ENCODE data around the gene PCGF2.

PCGF2 gene

GRCh38 chr17:38751808-38752307, 3.7 kb upstream of the PCGF2 start:
- peak; percentile 47 to 91 (median 78) for DNase-seq (ENCODE audit: low read depth in 3 of 3, low spot score in 1 of 3)

- no peak for DNase-seq (ENCODE audit: low read depth in 3 of 3, low spot score in 1 of 3)
These were observed 3.1 kb upstream of the PCGF2 start for GRCh38 chr17:38751144-38751807.

- DNase-seq (ENCODE audit: low read depth in 3 of 3, low spot score in 1 of 3), result no peak
These were observed 2.4 kb upstream of the PCGF2 start for GRCh38 chr17:38750312-38751121.

- DNase-seq (ENCODE audit: low read depth in 3 of 3, low spot score in 1 of 3), result no peak
These were observed 1.8 kb upstream of the PCGF2 start for GRCh38 chr17:38750044-38750311.

DNA sequence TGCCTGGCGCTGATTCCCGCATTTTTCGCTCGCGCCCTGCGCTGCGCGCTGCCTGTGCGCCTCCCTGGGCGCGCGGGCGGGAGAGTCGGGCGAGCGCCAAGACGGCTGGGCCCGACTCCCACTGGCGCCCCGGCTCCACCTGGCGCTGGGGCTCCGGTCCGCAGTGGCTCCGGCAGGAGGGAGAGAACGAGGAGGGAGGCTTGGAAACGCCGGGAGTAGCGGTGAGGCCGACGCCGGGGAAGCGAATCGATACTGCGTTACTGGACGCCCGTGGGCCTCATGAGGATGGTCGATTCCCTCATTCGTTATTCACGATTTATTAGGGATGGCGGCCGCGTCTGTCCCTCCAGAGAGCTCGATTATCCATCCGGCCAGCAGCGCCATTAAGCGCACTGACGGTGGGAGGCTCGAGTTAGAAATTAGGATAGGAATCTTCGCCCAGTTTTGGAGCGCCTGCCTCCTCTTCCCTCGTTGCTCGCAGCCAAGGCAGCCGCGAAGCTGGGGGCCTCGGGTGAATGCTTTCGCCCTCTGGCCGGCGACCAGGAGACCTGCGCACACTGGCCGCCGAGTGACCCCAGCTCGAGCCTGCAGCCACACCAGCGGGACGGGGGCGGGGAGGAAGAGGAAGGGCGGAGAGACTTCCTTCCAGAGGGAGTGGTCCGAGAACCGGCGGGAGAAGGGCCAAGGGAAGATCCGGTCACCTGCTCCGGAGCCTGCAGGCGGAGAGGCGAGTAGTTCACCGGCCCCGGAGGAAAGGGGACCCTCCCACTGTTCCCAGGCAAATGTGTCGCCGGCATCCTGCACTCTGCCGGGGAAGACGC, 1.3 kb upstream of the PCGF2 start:
- DNase-seq (ENCODE audit: low read depth in 3 of 3, low spot score in 1 of 3), result no peak

DNA sequence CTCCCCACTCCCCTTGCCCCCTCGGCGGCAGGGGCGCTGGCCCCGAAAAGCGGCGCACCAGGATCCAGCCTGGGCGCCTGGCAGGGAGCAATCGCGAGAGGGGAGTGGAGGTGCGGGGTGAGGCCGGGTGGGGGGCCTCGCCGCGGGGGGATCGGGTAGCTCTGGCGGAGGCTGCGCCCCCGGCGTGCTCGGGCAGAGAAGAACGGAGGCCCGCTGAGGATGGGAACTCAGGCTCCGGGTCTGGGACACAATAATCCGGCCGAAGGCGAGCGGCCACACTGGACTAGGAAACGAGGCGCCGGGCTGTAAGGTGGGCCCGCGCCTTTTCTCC, 721 bp upstream of the PCGF2 start:
- no peak for DNase-seq (ENCODE audit: low read depth in 3 of 3, low spot score in 1 of 3)

DNA sequence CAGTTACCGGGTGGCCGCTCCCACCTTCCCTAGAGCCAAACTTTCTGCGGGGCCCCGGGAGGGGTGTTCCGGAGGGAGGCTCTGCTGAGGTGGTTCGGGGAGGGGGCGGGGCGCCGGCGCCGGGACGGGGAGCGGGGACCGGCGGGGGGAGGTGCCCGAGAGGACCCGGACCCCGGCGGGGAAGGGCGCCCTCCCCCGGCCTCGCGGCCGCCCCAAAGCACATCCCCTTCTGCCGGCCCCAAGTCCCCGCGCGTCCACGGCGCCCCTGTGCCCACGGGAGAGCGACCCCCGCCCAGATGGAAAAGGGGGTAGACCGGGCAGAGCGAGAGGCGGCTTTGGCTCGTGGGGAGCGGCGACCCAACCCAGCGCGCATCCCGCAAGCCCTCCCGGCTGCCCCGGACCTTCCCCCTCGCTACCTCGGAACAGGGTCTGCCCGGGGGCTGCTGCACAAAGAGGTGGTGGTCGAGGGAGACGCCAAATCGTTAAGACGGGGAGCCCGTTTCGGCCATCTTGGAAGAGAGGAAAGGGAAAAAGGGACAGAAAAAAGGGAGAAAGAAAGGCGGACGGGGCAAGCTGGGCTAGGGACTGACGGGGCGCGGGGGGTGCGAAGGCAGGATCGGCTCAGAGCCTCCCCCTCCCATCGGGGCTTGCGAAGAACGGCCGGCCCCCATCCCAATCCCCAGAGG, 530 bp downstream of the PCGF2 start:
- no peak for DNase-seq (ENCODE audit: low read depth in 3 of 3, low spot score in 1 of 3)

DNA sequence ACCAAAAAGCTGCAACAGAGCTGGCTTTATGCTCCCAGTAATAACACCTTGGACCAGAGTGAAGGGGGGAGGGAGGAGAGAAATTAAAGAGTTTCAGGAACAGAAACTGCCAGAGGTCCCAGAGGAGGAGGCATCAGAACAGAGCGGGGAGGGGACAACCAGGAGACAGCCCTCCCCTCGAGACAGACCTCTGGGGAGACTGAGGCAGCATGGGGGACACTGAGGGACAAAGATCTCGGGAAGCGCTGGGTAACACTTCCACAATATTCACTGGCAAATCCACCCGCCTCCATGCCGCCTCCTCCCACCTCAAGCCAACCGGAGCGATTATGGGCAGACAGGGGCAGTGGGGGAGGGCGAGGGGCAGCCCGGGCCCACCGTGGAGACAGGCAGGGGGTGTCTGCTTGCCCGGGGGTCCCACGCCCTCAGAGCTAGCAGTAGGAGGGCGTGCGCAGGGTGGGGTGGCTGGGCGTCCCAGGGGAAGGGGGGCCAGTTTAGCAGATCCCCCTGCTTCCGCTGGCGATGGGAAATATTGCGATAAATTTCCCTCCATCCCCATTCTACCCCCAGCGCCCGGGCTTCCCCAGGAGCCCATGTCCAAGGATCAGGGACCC, 1.2 kb downstream of the PCGF2 start:
- no peak for DNase-seq (ENCODE audit: low read depth in 3 of 3, low spot score in 1 of 3)

DNA sequence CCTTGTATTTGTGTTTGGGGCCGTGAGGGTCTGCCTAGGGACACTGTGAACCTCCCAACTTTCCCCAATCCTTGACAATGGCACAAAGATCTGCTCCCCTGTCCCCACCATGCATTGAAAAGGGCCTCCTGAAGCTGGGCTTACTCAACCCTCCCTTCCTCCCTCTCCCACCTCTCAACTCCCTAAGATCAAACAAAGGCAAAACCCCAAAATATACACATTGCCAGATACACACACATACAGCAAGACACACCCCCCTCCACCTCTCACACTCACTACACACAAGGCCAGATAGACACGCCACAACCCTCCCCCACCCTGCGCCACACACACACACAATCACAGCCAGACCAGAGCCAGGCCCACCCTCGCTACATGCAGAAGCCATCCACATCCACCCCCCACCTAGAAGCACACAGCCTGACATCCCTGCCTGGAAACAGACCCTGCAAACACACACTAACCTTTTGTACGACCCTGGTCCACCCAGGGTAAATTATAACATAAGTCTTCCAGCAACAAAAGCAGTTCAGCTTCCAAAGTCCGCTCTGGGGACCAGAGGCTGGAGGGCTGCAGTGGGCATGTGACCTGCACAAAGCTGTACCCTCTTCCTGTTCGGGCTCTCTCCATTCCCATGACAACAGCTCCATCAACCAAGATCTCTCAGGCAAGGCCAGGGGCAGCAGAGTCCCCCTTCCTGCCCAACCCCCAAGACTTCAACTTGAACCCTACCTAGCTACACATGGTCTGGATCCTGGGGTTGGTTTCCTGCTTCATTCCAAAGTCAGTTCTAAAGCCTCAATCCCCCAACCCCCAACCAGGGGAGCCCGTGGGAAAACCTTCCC, 1.9 kb downstream of the PCGF2 start:
- DNase-seq (ENCODE audit: low read depth in 3 of 3, low spot score in 1 of 3), result no peak

DNA sequence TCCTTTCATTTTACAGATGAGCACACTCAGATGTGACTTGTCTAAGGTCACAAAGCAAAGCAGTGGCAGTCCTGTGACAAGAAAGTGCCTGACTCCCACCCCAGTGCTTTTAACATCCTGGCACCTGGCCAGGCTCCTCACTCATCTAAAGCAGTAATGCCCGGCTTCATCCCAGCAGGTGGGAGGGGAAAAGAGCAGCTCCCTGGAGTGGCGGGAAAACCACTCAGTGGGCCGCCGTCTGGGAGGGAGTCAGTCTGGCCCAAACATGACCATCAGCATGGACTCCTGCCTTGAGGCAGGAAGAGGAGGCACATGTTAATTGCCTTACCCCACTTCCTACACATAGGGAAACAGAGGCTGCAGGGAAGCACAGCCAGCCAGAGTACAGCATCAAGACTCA, 2.6 kb downstream of the PCGF2 start:
- DNase-seq (ENCODE audit: low read depth in 3 of 3, low spot score in 1 of 3), result no peak

DNA sequence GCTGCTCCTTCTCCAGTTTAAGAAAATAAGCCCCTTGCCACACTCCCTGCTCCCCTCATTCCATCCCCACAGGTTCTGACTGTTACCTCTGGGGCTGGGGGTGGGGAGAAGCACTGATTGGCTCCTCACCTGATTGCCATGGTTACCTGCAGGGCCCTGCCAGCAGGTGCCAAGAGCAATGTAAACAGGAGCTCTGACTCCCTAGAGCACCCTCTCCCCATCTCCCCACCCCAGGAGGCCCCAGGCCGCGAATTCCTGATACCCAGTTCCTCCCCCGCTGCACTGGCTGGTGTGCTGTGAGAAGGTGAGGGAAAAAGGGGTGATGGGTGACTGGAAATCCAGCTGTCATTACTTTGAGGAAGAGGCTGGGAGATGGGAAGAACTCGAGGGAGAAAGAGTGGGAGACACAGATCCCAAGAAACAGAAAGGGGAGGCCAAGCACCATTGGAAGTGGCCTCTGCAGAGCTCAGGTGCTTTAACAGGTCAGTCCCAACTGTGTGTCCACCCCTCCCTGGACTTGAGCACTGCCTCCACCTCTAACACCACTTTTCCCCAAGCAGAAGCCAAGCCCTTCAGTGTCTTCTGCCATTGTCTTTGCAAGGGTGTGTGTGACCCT, 4.5 kb downstream of the PCGF2 start:
- DNase-seq (ENCODE audit: low read depth in 3 of 3, low spot score in 1 of 3), result no peak

- no peak for DNase-seq (ENCODE audit: low read depth in 3 of 3, low spot score in 1 of 3)
These were observed 5.5 kb downstream of the PCGF2 start for GRCh38 chr17:38742411-38743308.

DNA sequence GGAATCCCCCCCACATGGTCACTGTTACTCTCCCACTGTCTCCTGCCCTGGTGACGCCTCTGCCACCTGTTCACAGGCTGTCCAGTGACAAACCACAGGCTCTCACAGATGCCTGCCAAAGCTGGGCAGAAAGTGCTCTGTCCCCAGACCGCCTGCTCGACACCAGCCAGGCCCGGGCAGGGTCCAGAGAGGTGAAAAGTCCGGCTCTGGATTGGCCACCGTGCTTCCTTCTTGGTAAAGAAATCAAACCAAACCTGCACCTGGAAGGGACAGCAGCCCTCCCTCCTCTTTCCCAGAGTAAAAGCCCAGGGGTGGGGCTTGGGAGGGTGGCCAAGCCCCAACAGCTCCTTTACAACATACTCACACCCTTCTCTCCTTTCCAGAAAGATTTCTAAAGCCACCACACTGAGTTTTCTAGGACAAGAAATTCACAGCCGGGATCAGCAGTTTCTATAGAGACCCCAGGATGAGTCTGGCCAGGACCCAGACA, 6.2 kb downstream of the PCGF2 start:
- no peak for DNase-seq (ENCODE audit: low read depth in 3 of 3, low spot score in 1 of 3)

DNA sequence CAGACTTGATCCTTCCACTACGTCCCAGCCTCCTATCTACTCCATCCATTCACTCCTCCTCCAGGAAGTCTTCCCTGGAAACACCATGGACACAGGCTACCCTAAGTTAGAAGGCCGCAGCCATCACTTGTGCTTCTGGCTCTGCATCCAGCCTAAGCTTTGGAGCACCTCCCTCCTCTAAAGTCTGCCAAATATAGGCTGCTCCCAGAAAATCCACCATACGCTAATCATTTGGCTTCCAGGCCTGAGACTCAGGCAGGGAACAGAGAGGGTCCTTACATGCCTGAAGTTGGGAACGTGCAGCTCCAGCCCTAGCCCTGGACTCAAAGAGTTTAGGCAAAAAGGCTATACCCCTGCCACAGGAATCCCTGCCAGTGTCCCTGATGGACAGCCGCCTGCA, 6.7 kb downstream of the PCGF2 start:
- no peak for DNase-seq (ENCODE audit: low read depth in 3 of 3, low spot score in 1 of 3)

GRCh38 chr17:38740806-38741205, 7.3 kb downstream of the PCGF2 start:
- DNase-seq (ENCODE audit: low read depth in 3 of 3, low spot score in 1 of 3), result no peak

GRCh38 chr17:38740044-38740443, 8.1 kb downstream of the PCGF2 start:
- DNase-seq (ENCODE audit: low read depth in 3 of 3, low spot score in 1 of 3), result no peak

DNA sequence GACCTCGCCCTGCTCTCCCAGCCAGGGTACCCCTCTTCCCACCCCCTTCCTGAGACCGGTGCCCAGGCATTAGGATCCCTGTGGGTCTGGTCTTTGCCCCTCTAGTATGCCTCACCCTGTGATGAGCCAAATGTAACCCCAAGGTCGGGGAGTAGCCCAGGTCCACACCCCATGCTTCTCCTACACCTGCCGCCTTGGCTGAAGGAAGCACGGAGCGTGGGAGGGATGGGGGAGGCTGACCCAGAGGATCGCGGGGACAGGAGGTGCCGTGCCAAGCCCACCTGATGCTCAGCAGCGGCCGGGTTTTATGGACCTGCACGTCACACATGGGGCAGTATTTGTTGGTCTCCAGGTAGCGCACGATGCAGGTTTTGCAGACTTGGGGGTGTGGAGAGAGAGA, 8.8 kb downstream of the PCGF2 start:
- DNase-seq (ENCODE audit: low read depth in 3 of 3, low spot score in 1 of 3), result no peak

DNA sequence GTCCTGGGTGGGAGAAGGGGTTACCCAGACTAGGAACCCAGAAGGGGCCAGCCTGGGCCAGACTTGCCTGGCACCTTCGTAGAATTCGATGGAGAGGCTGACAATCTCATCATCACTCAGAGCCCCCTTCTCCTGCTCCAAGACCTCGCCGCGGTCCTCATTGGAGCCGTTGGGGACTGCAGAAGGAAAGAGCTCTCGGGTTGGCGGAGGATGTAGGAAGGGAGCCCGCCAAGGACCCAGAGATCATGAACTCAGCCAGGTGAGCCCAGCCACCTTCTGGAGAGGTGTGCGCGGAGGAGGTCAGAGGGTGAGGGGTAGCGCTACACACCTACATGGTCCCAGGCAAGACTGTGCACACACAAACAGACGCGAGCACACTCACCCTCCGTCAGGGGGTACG, 9.4 kb downstream of the PCGF2 start:
- no peak for DNase-seq (ENCODE audit: low read depth in 3 of 3, low spot score in 1 of 3)
